BLaER1 treated with 17β-estradiol and CSF1 and Interleukin-3, amounts not matched to agents 10 nM and 100 nM (cell line): Measurements from ENCODE around the gene METTL13.

Experiments
- H3K27ac ChIP-seq, 11 experiments: shearing (Covaris generic); formaldehyde crosslinking; 2 replicates each; pipeline ENCODE4 v1.8.1; 2022
- H3K27me3 ChIP-seq, 11 experiments: shearing (Covaris generic); formaldehyde crosslinking; 2 replicates each; pipeline ENCODE4 v1.8.1; 2022
- H3K36me3 ChIP-seq, 11 experiments: shearing (Covaris generic); formaldehyde crosslinking; 2 replicates each; pipeline ENCODE4 v1.8.1; 2022
- H3K4me1 ChIP-seq, 10 experiments: shearing (Covaris generic); formaldehyde crosslinking; 2 replicates each; pipeline ENCODE4 v1.8.1; 2022
- H3K4me2 ChIP-seq, 11 experiments: shearing (Covaris generic); formaldehyde crosslinking; 2 replicates each; pipeline ENCODE4 v1.8.1; 2022
- H3K4me3 ChIP-seq, 10 experiments: shearing (Covaris generic); formaldehyde crosslinking; 2 replicates each; pipeline ENCODE4 v1.8.1; 2022
- H3K9ac ChIP-seq, 11 experiments: shearing (Covaris generic); formaldehyde crosslinking; 2 replicates each; pipeline ENCODE4 v1.8.1; 2022
- H3K9me3 ChIP-seq, 11 experiments: shearing (Covaris generic); formaldehyde crosslinking; replicated peaks in 1 of 11; 2 replicates each; pipeline ENCODE4 v1.8.1; 2022
- H4K20me1 ChIP-seq, 11 experiments: shearing (Covaris generic); formaldehyde crosslinking; 2 replicates each; pipeline ENCODE4 v1.8.1; 2022
- Cebpa-rat ChIP-seq, 11 experiments: shearing (Covaris generic); IDR thresholded peaks; 2 replicates each; pipeline ENCODE4 v1.8.1; 2022

METTL13 gene

GRCh38 chr1:171841050-171841910, 59.8 kb downstream of the METTL13 start, which contains the start of gene DNM3:
Gene DNM3 (plus strand): TSS chr1:171841498. CDS start chr1:171841657, 159 bp downstream.
- no peak for TF ChIP-seq Cebpa-rat (IDR thresholded peaks at IDR 0.05)
- no peaks in the 10 kb centered on the region for H4K20me1 ChIP-seq
- H3K4me1 ChIP-seq, result peaks cover 0 to 12% (median 9%) of the 10 kb centered on the region in 10 experiments; a peak in 11 of 20 replicates
- H3K36me3 ChIP-seq, result no peaks in the 10 kb centered on the region
- H3K4me3 ChIP-seq, result peak within 1 kb of the TSS; percentile 52 to 71 (median 60)
- peak within 1 kb of the TSS in 10 of 11 experiments; percentile 18 to 60 (median 45); a peak in 12 of 22 replicates for H3K9ac ChIP-seq
- no peak within 1 kb of the TSS for H3K27ac ChIP-seq
- H3K27me3 ChIP-seq, result peaks cover 12 to 33% (median 23%) of the 10 kb centered on the region in 11 experiments
- H3K9me3 ChIP-seq, result peaks cover 7 to 16% (median 12%) of the 10 kb centered on the region in 11 experiments; a peak in 17 of 22 replicates
- peak within 1 kb of the TSS; percentile 75 to 91 (median 85) for H3K4me2 ChIP-seq

GRCh38 chr1:171841931-171842761, 60.7 kb downstream of the METTL13 start:
- H3K9me3 ChIP-seq, result peaks cover 7 to 16% (median 12%) of the 10 kb centered on the region in 11 experiments; a peak in 17 of 22 replicates
- no peaks in the 10 kb centered on the region for H4K20me1 ChIP-seq
- H3K9ac ChIP-seq, result peak overlapping the region in 7 of 11 experiments; percentile 34 to 60 (median 44); a peak in 8 of 22 replicates
- peaks cover 12 to 33% (median 23%) of the 10 kb centered on the region in 11 experiments for H3K27me3 ChIP-seq
- no peaks in the 10 kb centered on the region for H3K36me3 ChIP-seq
- H3K27ac ChIP-seq, result no peak overlapping the region
- TF ChIP-seq Cebpa-rat (IDR thresholded peaks at IDR 0.05), result no peak
- H3K4me2 ChIP-seq, result peak overlapping the region; percentile 75 to 91 (median 85)
- peak overlapping the region; percentile 52 to 71 (median 60) for H3K4me3 ChIP-seq
- H3K4me1 ChIP-seq, result peaks cover 0 to 12% (median 9%) of the 10 kb centered on the region in 10 experiments; a peak in 11 of 20 replicates

GRCh38 chr1:171844381-171844780, 62.9 kb downstream of the METTL13 start:
- TF ChIP-seq Cebpa-rat (IDR thresholded peaks at IDR 0.05), result no peak

GRCh38 chr1:171845998-171846397, 64.5 kb downstream of the METTL13 start:
- no peak overlapping the region for H3K4me3 ChIP-seq
- peaks cover 0 to 14% (median 9%) of the 10 kb centered on the region in 10 experiments; a peak in 11 of 20 replicates for H3K4me1 ChIP-seq
- H3K27me3 ChIP-seq, result peaks cover 12 to 28% (median 19%) of the 10 kb centered on the region in 11 experiments
- H3K9ac ChIP-seq, result no peak overlapping the region
- no peak overlapping the region for H3K4me2 ChIP-seq
- H3K36me3 ChIP-seq, result no peaks in the 10 kb centered on the region
- H3K27ac ChIP-seq, result no peak overlapping the region
- TF ChIP-seq Cebpa-rat (IDR thresholded peaks at IDR 0.05), result no peak
- peaks cover 1 to 11% (median 7%) of the 10 kb centered on the region in 11 experiments; a peak in 17 of 22 replicates for H3K9me3 ChIP-seq
- H4K20me1 ChIP-seq, result no peaks in the 10 kb centered on the region

More at GRCh38 chr1:171844381-171844780, 62.9 kb downstream of the METTL13 start:
- peaks cover 0 to 12% (median 9%) of the 10 kb centered on the region in 10 experiments; a peak in 11 of 20 replicates for H3K4me1 ChIP-seq
- no peak overlapping the region for H3K4me3 ChIP-seq
- peaks cover 12 to 33% (median 23%) of the 10 kb centered on the region in 11 experiments for H3K27me3 ChIP-seq
- H3K4me2 ChIP-seq, result no peak overlapping the region
- H4K20me1 ChIP-seq, result no peaks in the 10 kb centered on the region
- H3K27ac ChIP-seq, result no peak overlapping the region
- H3K36me3 ChIP-seq, result no peaks in the 10 kb centered on the region
- H3K9ac ChIP-seq, result no peak overlapping the region
- peaks cover 7 to 16% (median 12%) of the 10 kb centered on the region in 11 experiments; a peak in 17 of 22 replicates for H3K9me3 ChIP-seq
